ENCODE measurements around the gene NDST1.

- no peak for TF ChIP-seq EHMT2 (IDR thresholded peaks at IDR 0.05; ENCODE audit: low read depth)
- no peak for TF ChIP-seq EP300 (IDR thresholded peaks at IDR 0.05)
- no peak for TF ChIP-seq HDAC2 (IDR thresholded peaks at IDR 0.05)
- TF ChIP-seq ZC3H11A (IDR thresholded peaks at IDR 0.05): no peak
- TF ChIP-seq CBX8 (IDR thresholded peaks at IDR 0.05): no peak
- no peak for TF ChIP-seq POLR2A (IDR thresholded peaks at IDR 0.05; ENCODE audit: low read length)
Measured at GRCh38 chr5:150461231-150461630, 46.7 kb upstream of the NDST1 start.
